SK-N-MC (cell line): ENCODE measurements around the gene RAD23B.

ENCODE experiments used
- EZH2 ChIP-seq: fragments of 200-600 bp; sonication (generic); IDR thresholded peaks from one replicate; pipeline ENCODE4 v1.6.1; 2017; ENCODE audit warnings: antibody characterized with exemption
- FOXP2 ChIP-seq: optimal IDR thresholded peaks from 2 replicates; pipeline ENCODE3; 2011; ENCODE audit warnings: mild to moderate bottlenecking, moderate library complexity; ENCODE audit not compliant: insufficient read depth; ENCODE audit errors: extremely low read length, control extremely low read depth
- POLR2AphosphoS5 ChIP-seq: IDR thresholded peaks from 2 replicates; pipeline ENCODE4 v1.6.1; 2012; ENCODE audit warnings: mild to moderate bottlenecking, low read depth, low read length, borderline replicate concordance

DNA sequence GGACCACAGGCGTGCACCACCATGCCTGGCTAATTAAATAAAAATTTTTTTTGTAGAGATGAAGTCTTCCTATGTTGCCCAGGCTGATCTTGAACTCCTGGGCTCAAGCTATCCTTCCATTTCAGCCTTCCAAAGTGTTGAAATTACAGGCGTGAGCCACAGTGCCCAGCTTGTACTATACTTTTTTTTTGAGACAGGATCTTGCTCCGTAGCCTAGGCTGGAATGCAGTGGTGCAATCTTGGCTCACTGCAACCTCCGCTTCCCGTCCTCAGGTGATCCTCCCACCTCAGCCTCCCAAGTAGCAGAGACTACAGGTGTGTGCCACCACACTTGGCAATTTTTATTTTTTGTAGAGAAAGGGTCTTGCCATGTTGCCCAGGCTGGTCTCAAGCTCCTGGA lies 5.3 kb upstream of the RAD23B start:
- TF ChIP-seq POLR2AphosphoS5 (no peak), EZH2 (no peak), FOXP2 (no peak)
